HCT116 (cell line): ENCODE measurements around the gene SMAD2. TPM values are rescaled to one million over a fixed set of nuclear protein-coding genes. Genes with fewer than 3 reads are reported as not detected.

Source experiments
- ATAC-seq: fragments of 200-7000 bp; cut with Tn5 transposase; 2 replicates; pipeline ENCODE4 v1.9.1; 2020; ENCODE audit warnings: mild to moderate bottlenecking, moderate library complexity
- BruUV-seq: library from RNA; stranded (reverse); fragments of 400-500 nt; replicated peaks from 2 replicates; lab custom pipeline; 2021; lab: Mats Ljungman, UMichigan
- CTCF ChIA-PET: fragments of 300-600 bp; sonication (Branson Sonifier 250); formaldehyde crosslinking; loops from one replicate; lab custom pipeline; 2021; ENCODE audit warnings: antibody characterized with exemption; lab: Charles Lee
- POLR2A ChIA-PET: fragments of 300-600, 350-600 bp; sonication (Branson Sonifier 250); formaldehyde crosslinking; loops from one replicate; lab custom pipeline; 2021; ENCODE audit warnings: antibody characterized with exemption; lab: Charles Lee
- RAD21 ChIA-PET, 2 experiments: fragments of 300-600 bp; sonication (Branson Sonifier 250); formaldehyde crosslinking; loops; one replicate each; lab custom pipeline; 2023; ENCODE audit warnings: low total read pairs in 2 of 2; ENCODE audit not compliant: uncharacterized antibody in 2 of 2, unreplicated experiment in 2 of 2, low non-redundant PET in 1 of 2; lab: Charles Lee
- DNase-seq: peaks from one replicate; pipeline ENCODE4 v3.0.0-alpha.2; 2010; ENCODE audit warnings: low read depth, low spot score
- H2AFZ ChIP-seq: fragments of 200-600 bp; shearing (Covaris generic), sonication (generic); 2 replicates; pipeline ENCODE4 v1.6.1; 2017; ENCODE audit warnings: low read depth, mixed run types, mixed read lengths, antibody characterized with exemption, low read length; ENCODE audit not compliant: poor library complexity, severe bottlenecking
- H3K27ac ChIP-seq: 2 replicates; pipeline ENCODE4 v1.5.1; 2012; ENCODE audit warnings: low read depth, low read length
- H3K27me3 ChIP-seq: fragments of 200-600 bp; sonication (generic); 2 replicates; pipeline ENCODE4 v1.6.1; 2016; ENCODE audit warnings: mixed run types, low read length, mixed read lengths; ENCODE audit not compliant: insufficient read depth
- H3K36me3 ChIP-seq, 2 experiments: fragments of 200-500 bp in 1 of 2; fragments of 200-600 bp in 1 of 2; sonication (Bioruptor generic) in 1 of 2; sonication (generic) in 1 of 2; 2 replicates each; pipeline versions ENCODE4 v1.5.1 to v1.6.1; 2014 to 2016; ENCODE audit warnings: low read length in 2 of 2, inconsistent platforms in 1 of 2, mixed read lengths in 1 of 2, mixed run types in 1 of 2; ENCODE audit not compliant: insufficient read depth in 2 of 2, control insufficient read depth in 1 of 2
- H3K4me1 ChIP-seq, 2 experiments: fragments of 200-600 bp in 1 of 2; sonication (generic) in 1 of 2; 2 replicates each; pipeline versions ENCODE4 v1.5.1 to v1.6.1; 2012 to 2017; ENCODE audit warnings: low read length in 2 of 2, inconsistent platforms in 1 of 2, mild to moderate bottlenecking in 1 of 2, mixed read lengths in 1 of 2, mixed run types in 1 of 2, moderate library complexity in 1 of 2; ENCODE audit not compliant: insufficient read depth in 2 of 2, control insufficient read depth in 1 of 2
- H3K4me2 ChIP-seq: fragments of 200-600 bp; sonication (generic); 2 replicates; pipeline ENCODE4 v1.6.1; 2017; ENCODE audit warnings: mixed run types, low read length, mixed read lengths
- H3K4me3 ChIP-seq, 2 experiments: fragments of 200-600 bp in 1 of 2; sonication (generic) in 1 of 2; replicated peaks in 1 of 2; 2 replicates each; pipeline ENCODE4 v1.5.1; 2011 to 2016; ENCODE audit warnings: low read length in 2 of 2, control low read depth in 1 of 2, low read depth in 1 of 2, mild to moderate bottlenecking in 1 of 2, mixed read lengths in 1 of 2, mixed run types in 1 of 2
- H3K79me2 ChIP-seq: fragments of 200-600 bp; sonication (generic); 2 replicates; pipeline ENCODE4 v1.6.1; 2017; ENCODE audit warnings: mild to moderate bottlenecking, mixed run types, low read length, moderate library complexity, mixed read lengths; ENCODE audit not compliant: insufficient read depth
- H3K9ac ChIP-seq: fragments of 200-600 bp; sonication (generic); 2 replicates; pipeline ENCODE4 v1.6.1; 2016; ENCODE audit warnings: low read length, mixed read lengths
- H3K9me2 ChIP-seq: fragments of 200-600 bp; sonication (generic), shearing (Covaris generic); 2 replicates; pipeline ENCODE4 v1.6.1; 2017; ENCODE audit warnings: mixed run types, mild to moderate bottlenecking, moderate library complexity; ENCODE audit not compliant: insufficient read depth
- H3K9me3 ChIP-seq, 2 experiments: fragments of 200-500 bp in 1 of 2; fragments of 200-600 bp in 1 of 2; sonication (Bioruptor generic) in 1 of 2; sonication (generic) in 1 of 2; 2 replicates each; pipeline ENCODE4 v1.6.1; 2014 to 2017; ENCODE audit warnings: low read length in 2 of 2, mixed read lengths in 2 of 2, inconsistent platforms in 1 of 2, low read depth in 1 of 2, mild to moderate bottlenecking in 1 of 2, mixed run types in 1 of 2, moderate library complexity in 1 of 2; ENCODE audit not compliant: control insufficient read depth in 1 of 2, insufficient read depth in 1 of 2
- H4K20me1 ChIP-seq: fragments of 200-600 bp; sonication (generic), shearing (Covaris generic); 2 replicates; pipeline ENCODE4 v1.6.1; 2017; ENCODE audit warnings: mixed run types, mild to moderate bottlenecking, moderate library complexity; ENCODE audit not compliant: insufficient read depth
- CBX3 ChIP-seq: IDR thresholded peaks from 2 replicates; pipeline ENCODE4 v1.6.1; 2012; ENCODE audit warnings: low read depth
- CEBPB ChIP-seq: IDR thresholded peaks from 2 replicates; pipeline ENCODE4 v1.6.1; 2012; ENCODE audit warnings: low read depth
- EGR1 ChIP-seq: IDR thresholded peaks from 2 replicates; pipeline ENCODE4 v1.6.1; 2012; ENCODE audit warnings: low read depth
- ELF1 ChIP-seq: IDR thresholded peaks from 2 replicates; pipeline ENCODE4 v1.6.1; 2012; ENCODE audit warnings: low read depth, borderline replicate concordance
- EZH2phosphoT487 ChIP-seq: fragments of 200-600 bp; IDR thresholded peaks from 2 replicates; pipeline ENCODE4 v1.6.1; 2018; ENCODE audit warnings: antibody characterized with exemption, borderline replicate concordance
- FOSL1 ChIP-seq: IDR thresholded peaks from 2 replicates; pipeline ENCODE4 v1.6.1; 2012; ENCODE audit warnings: low read depth
- JUND ChIP-seq: IDR thresholded peaks from 2 replicates; pipeline ENCODE4 v1.6.1; 2012
- POLR2A ChIP-seq: IDR thresholded peaks from 2 replicates; pipeline ENCODE4 v1.7.0; 2011; ENCODE audit warnings: borderline replicate concordance; ENCODE audit not compliant: insufficient read depth, insufficient read length; ENCODE audit errors: extremely low read depth
- POLR2AphosphoS5 ChIP-seq: IDR thresholded peaks from 2 replicates; pipeline ENCODE4 v1.6.1; 2011; ENCODE audit warnings: mild to moderate bottlenecking, low read depth, low read length, moderate library complexity
- SP1 ChIP-seq: IDR thresholded peaks from 2 replicates; pipeline ENCODE4 v1.6.1; 2012; ENCODE audit warnings: low read depth
- SRF ChIP-seq: IDR thresholded peaks from 2 replicates; pipeline ENCODE4 v1.6.1; 2012; ENCODE audit warnings: low read depth
- YY1 ChIP-seq: IDR thresholded peaks from 2 replicates; pipeline ENCODE4 v1.6.1; 2011; ENCODE audit warnings: low read length, low read depth, moderate library complexity, mild to moderate bottlenecking; ENCODE audit not compliant: insufficient replicate concordance; ENCODE audit errors: extremely low read depth
- intact Hi-C: fragments of 100-400 bp; cut with micrococcal nuclease; formaldehyde crosslinking; loops from 2 replicates; pipeline ENCODE4 v1.10.0; 2022
- total RNA-seq: library from RNA; stranded (reverse); gene quantifications from one replicate; pipeline ENCODE4 v1.2.1, GENCODE V29; 2021; ENCODE audit not compliant: unreplicated experiment
- TF ChIP-seq, protein P1 (sequence below): IDR thresholded peaks from 2 replicates; pipeline ENCODE4 v1.6.1; 2012
- TF ChIP-seq, protein P2 (sequence below): IDR thresholded peaks from 2 replicates; pipeline ENCODE4 v1.6.1; 2012
- TF ChIP-seq, protein P3 (sequence below): IDR thresholded peaks from 2 replicates; pipeline ENCODE4 v1.6.1; 2011; ENCODE audit warnings: mild to moderate bottlenecking, low read length, moderate library complexity; ENCODE audit not compliant: insufficient replicate concordance; ENCODE audit errors: extremely low read depth
- TF ChIP-seq, protein P4 (sequence below), 3 experiments: fragments of 200-600 bp in 1 of 3; sonication (generic) in 1 of 3; IDR thresholded peaks in 2 of 3; conservative IDR thresholded peaks in 1 of 3; 2 replicates each; pipeline ENCODE4 v1.5.1; 2012 to 2017; ENCODE audit warnings: low read depth in 2 of 3, low read length in 2 of 3, antibody characterized with exemption in 1 of 3, borderline replicate concordance in 1 of 3, control low read depth in 1 of 3, mild to moderate bottlenecking in 1 of 3, mixed read lengths in 1 of 3, mixed run types in 1 of 3, moderate library complexity in 1 of 3; ENCODE audit not compliant: insufficient read depth in 1 of 3
- TF ChIP-seq, protein P5 (sequence below): IDR thresholded peaks from 2 replicates; pipeline ENCODE4 v1.6.1; 2012; ENCODE audit warnings: low read depth

SMAD2 gene
- total RNA-seq, 1 experiment from 2014 or later = 130 TPM

DNA sequence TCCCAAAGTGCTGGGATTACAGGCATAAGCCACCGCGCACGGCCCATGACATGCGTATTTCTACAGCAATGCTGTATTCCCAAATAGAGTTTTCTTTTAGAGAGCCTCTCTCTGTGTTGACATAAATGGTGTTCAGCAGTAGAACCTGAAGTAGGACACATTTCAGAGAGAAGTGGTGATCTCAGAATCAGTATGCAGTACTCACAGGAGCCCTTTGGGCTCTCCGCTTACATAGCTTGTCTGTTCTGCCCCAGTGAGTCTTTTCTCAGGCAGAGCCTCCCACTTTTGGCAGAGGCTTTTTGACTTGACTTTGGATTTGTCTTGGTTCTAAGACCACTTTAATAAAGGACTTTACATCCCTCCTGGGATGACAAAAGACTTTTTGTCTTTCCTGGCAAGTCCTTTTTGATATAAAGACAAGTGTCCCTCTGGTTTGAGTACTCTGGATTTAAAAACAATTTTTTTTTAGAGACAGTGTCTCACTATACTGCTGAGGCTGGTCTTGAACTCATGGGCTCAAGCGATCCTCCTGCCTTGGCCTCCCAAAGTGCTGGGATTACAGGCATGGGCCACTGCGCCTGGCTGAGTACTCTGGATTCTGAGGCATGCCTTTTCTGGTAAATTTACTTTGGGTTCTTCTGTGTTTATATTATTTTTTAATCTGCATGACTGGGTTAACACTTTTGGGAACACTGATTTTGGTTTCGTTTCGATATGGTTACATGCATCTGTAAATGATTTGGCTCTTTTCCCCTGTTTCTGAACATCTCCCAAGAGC lies 113.3 kb downstream of the SMAD2 start:
- no TSS peak for BruUV-seq
- no peaks in the 10 kb centered on the region for H3K9me3 ChIP-seq
- intact Hi-C loops = no loop called here
- no peaks in the 10 kb centered on the region for H3K27me3 ChIP-seq
- no peaks in the 10 kb centered on the region for H4K20me1 ChIP-seq
- POLR2A ChIA-PET = no interaction called here
- no peaks in the 10 kb centered on the region for H3K79me2 ChIP-seq
- TF ChIP-seq, protein P1, sequence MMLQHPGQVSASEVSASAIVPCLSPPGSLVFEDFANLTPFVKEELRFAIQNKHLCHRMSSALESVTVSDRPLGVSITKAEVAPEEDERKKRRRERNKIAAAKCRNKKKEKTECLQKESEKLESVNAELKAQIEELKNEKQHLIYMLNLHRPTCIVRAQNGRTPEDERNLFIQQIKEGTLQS = no peak
- TF ChIP-seq CEBPB (no peak), SRF (no peak), CBX3 (no peak), JUND (no peak), YY1 (no peak), ELF1 (no peak), EZH2phosphoT487 (no peak), FOSL1 (no peak), EGR1 (no peak), POLR2AphosphoS5 (no peak), POLR2A (no peak), SP1 (no peak)
- TF ChIP-seq, protein P2, sequence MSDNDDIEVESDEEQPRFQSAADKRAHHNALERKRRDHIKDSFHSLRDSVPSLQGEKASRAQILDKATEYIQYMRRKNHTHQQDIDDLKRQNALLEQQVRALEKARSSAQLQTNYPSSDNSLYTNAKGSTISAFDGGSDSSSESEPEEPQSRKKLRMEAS = no peak
- TF ChIP-seq, protein P3, sequence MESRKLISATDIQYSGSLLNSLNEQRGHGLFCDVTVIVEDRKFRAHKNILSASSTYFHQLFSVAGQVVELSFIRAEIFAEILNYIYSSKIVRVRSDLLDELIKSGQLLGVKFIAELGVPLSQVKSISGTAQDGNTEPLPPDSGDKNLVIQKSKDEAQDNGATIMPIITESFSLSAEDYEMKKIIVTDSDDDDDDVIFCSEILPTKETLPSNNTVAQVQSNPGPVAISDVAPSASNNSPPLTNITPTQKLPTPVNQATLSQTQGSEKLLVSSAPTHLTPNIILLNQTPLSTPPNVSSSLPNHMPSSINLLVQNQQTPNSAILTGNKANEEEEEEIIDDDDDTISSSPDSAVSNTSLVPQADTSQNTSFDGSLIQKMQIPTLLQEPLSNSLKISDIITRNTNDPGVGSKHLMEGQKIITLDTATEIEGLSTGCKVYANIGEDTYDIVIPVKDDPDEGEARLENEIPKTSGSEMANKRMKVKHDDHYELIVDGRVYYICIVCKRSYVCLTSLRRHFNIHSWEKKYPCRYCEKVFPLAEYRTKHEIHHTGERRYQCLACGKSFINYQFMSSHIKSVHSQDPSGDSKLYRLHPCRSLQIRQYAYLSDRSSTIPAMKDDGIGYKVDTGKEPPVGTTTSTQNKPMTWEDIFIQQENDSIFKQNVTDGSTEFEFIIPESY = no peak
- TF ChIP-seq, protein P4, sequence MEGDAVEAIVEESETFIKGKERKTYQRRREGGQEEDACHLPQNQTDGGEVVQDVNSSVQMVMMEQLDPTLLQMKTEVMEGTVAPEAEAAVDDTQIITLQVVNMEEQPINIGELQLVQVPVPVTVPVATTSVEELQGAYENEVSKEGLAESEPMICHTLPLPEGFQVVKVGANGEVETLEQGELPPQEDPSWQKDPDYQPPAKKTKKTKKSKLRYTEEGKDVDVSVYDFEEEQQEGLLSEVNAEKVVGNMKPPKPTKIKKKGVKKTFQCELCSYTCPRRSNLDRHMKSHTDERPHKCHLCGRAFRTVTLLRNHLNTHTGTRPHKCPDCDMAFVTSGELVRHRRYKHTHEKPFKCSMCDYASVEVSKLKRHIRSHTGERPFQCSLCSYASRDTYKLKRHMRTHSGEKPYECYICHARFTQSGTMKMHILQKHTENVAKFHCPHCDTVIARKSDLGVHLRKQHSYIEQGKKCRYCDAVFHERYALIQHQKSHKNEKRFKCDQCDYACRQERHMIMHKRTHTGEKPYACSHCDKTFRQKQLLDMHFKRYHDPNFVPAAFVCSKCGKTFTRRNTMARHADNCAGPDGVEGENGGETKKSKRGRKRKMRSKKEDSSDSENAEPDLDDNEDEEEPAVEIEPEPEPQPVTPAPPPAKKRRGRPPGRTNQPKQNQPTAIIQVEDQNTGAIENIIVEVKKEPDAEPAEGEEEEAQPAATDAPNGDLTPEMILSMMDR (IDR thresholded peaks at IDR 0.05 in 2 of 3, conservative IDR thresholded peaks at IDR 0.05 in 1 of 3; ENCODE audit: borderline replicate concordance in 1 of 3, insufficient read depth in 1 of 3, low read depth in 2 of 3, low read length in 2 of 3) = no peak
- TF ChIP-seq, protein P5, sequence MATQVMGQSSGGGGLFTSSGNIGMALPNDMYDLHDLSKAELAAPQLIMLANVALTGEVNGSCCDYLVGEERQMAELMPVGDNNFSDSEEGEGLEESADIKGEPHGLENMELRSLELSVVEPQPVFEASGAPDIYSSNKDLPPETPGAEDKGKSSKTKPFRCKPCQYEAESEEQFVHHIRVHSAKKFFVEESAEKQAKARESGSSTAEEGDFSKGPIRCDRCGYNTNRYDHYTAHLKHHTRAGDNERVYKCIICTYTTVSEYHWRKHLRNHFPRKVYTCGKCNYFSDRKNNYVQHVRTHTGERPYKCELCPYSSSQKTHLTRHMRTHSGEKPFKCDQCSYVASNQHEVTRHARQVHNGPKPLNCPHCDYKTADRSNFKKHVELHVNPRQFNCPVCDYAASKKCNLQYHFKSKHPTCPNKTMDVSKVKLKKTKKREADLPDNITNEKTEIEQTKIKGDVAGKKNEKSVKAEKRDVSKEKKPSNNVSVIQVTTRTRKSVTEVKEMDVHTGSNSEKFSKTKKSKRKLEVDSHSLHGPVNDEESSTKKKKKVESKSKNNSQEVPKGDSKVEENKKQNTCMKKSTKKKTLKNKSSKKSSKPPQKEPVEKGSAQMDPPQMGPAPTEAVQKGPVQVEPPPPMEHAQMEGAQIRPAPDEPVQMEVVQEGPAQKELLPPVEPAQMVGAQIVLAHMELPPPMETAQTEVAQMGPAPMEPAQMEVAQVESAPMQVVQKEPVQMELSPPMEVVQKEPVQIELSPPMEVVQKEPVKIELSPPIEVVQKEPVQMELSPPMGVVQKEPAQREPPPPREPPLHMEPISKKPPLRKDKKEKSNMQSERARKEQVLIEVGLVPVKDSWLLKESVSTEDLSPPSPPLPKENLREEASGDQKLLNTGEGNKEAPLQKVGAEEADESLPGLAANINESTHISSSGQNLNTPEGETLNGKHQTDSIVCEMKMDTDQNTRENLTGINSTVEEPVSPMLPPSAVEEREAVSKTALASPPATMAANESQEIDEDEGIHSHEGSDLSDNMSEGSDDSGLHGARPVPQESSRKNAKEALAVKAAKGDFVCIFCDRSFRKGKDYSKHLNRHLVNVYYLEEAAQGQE = no peak
- RAD21 ChIA-PET = no interaction called here
- no peak overlapping the region for H2AFZ ChIP-seq
- no peaks in the 10 kb centered on the region for H3K36me3 ChIP-seq
- DNase-seq (no peak), ATAC-seq (no peak)
- H3K4me2 ChIP-seq = no peak overlapping the region
- H3K4me1 ChIP-seq = no peaks in the 10 kb centered on the region
- H3K9ac ChIP-seq = no peak overlapping the region
- no peak overlapping the region for H3K4me3 ChIP-seq
- H3K27ac ChIP-seq = no peak overlapping the region
- CTCF ChIA-PET = no interaction called here
- H3K9me2 ChIP-seq = no peaks in the 10 kb centered on the region
